Testis (tissue), 2 donors: Measurements from ENCODE around the gene SLC2A4.

Experiments used
- CTCF ChIP-seq, 3 experiments: fragments of 450-650 bp in 2 of 3; fragments of 200-600 bp in 1 of 3; sonication (generic) in 1 of 3; IDR thresholded peaks; one replicate each; pipeline ENCODE4 v1.5.1; 2016 to 2019; ENCODE audit warnings: antibody characterized with exemption in 3 of 3, mild to moderate bottlenecking in 2 of 3, moderate library complexity in 1 of 3
- POLR2A ChIP-seq: fragments of 450-650 bp; IDR thresholded peaks from one replicate; pipeline ENCODE4 v1.6.1; 2017; ENCODE audit warnings: antibody characterized with exemption, mild to moderate bottlenecking, moderate library complexity

GRCh38 chr17:7332111-7332510 is 50.6 kb downstream of the SLC2A4 start:
- TF ChIP-seq CTCF (IDR thresholded peaks at IDR 0.05) (no peak), POLR2A (no peak)
